Chondrocyte (in vitro differentiated cells): ENCODE results near the gene SIL1. TPM values are rescaled to one million over a fixed set of nuclear protein-coding genes. Genes with fewer than 3 reads are reported as not detected.
"Not testable (repeated sequence)": the region's sequence is repeated elsewhere in the genome, so short reads cannot be mapped to it uniquely, and the experiment has no call there.

Experiments
- DNase-seq: peaks from one replicate; pipeline ENCODE4 v3.0.0; 2021; ENCODE audit warnings: mixed read lengths, low spot score
- H3K27ac Mint-ChIP-seq: one replicate; pipeline ENCODE4 v1.8.0; 2021; ENCODE audit warnings: mild to moderate bottlenecking, moderate library complexity, mixed read lengths; ENCODE audit not compliant: unreplicated experiment
- H3K27me3 Mint-ChIP-seq: 2 replicates; pipeline ENCODE4 v1.8.0; 2021; ENCODE audit warnings: low read depth, mixed read lengths
- H3K36me3 Mint-ChIP-seq: 2 replicates; pipeline ENCODE4 v1.8.0; 2021; ENCODE audit warnings: low read depth, mixed read lengths
- H3K4me1 Mint-ChIP-seq: 2 replicates; pipeline ENCODE4 v1.8.0; 2021; ENCODE audit warnings: low read depth, mild to moderate bottlenecking, mixed read lengths
- H3K4me3 Mint-ChIP-seq: one replicate; pipeline ENCODE4 v1.8.0; 2021; ENCODE audit warnings: mild to moderate bottlenecking, moderate library complexity, mixed read lengths; ENCODE audit not compliant: unreplicated experiment
- H3K9me3 Mint-ChIP-seq: 2 replicates; pipeline ENCODE4 v1.8.0; 2021; ENCODE audit warnings: low read depth, mixed read lengths
- CTCF ChIP-seq: fragments of 200-600 bp; sonication (generic); IDR thresholded peaks from 2 replicates; pipeline ENCODE4 v1.5.0; 2021; ENCODE audit warnings: antibody characterized with exemption, mild to moderate bottlenecking, moderate library complexity
- total RNA-seq: library from RNA; stranded (reverse); gene quantifications from 3 replicates; pipeline ENCODE4 v1.2.1, GENCODE V29; 2021

The SIL1 gene
- total RNA-seq, 1 donor from 2014 or later, result 71.1 TPM

GRCh38 chr5:139058121-139058520, 140.0 kb downstream of the SIL1 start:
- Mint-ChIP-seq H3K4me1 (peaks cover 35% of the 10 kb centered on the region), H3K9me3 (no peaks in the 10 kb centered on the region), H3K4me3 (no peak overlapping the region), H3K27ac (no peak overlapping the region), H3K27me3 (no peaks in the 10 kb centered on the region), H3K36me3 (no peaks in the 10 kb centered on the region)
- DNase-seq, result no peak
- TF ChIP-seq CTCF, result no peak

- H3K4me3 Mint-ChIP-seq, H3K36me3 Mint-ChIP-seq, DNase-seq, H3K9me3 Mint-ChIP-seq, H3K27me3 Mint-ChIP-seq, H3K27ac Mint-ChIP-seq: not testable (repeated sequence)
- H3K4me1 Mint-ChIP-seq, result peaks cover 29% of the 10 kb centered on the region
These were observed 140.9 kb downstream of the SIL1 start for GRCh38 chr5:139057045-139057939.

GRCh38 chr5:139052975-139053374, 145.2 kb downstream of the SIL1 start:
- TF ChIP-seq CTCF, result no peak
- H3K9me3 Mint-ChIP-seq, result no peaks in the 10 kb centered on the region
- H3K27me3 Mint-ChIP-seq, result no peaks in the 10 kb centered on the region
- peaks cover 2% of the 10 kb centered on the region for H3K36me3 Mint-ChIP-seq
- no peak for DNase-seq
- no peak overlapping the region for H3K4me3 Mint-ChIP-seq
- H3K4me1 Mint-ChIP-seq, result peaks cover 12% of the 10 kb centered on the region
- H3K27ac Mint-ChIP-seq, result no peak overlapping the region

- DNase-seq, result no peak
- Mint-ChIP-seq H3K9me3 (no peaks in the 10 kb centered on the region), H3K4me3 (no peak overlapping the region), H3K27me3 (no peaks in the 10 kb centered on the region), H3K4me1 (peaks cover 12% of the 10 kb centered on the region), H3K36me3 (peaks cover 2% of the 10 kb centered on the region), H3K27ac (no peak overlapping the region)
- no peak for TF ChIP-seq CTCF
These were observed 146.8 kb downstream of the SIL1 start for GRCh38 chr5:139051392-139051791.

GRCh38 chr5:139050432-139050831, 147.7 kb downstream of the SIL1 start:
- DNase-seq, result no peak
- H3K27ac Mint-ChIP-seq, result no peak overlapping the region
- H3K36me3 Mint-ChIP-seq, result peaks cover 2% of the 10 kb centered on the region

More at GRCh38 chr5:139050432-139050831, 147.7 kb downstream of the SIL1 start:
- Mint-ChIP-seq H3K9me3 (no peaks in the 10 kb centered on the region), H3K4me1 (peaks cover 12% of the 10 kb centered on the region), H3K4me3 (no peak overlapping the region), H3K27me3 (no peaks in the 10 kb centered on the region)
- TF ChIP-seq CTCF, result no peak
